ENCODE data around the gene PRRX2. TPM values are rescaled to one million over a fixed set of nuclear protein-coding genes. Genes with fewer than 3 reads are reported as not detected.

PRRX2 gene
- total RNA-seq, 2 donors from 2014 or later: 1.0 TPM; not detected in 1

DNA sequence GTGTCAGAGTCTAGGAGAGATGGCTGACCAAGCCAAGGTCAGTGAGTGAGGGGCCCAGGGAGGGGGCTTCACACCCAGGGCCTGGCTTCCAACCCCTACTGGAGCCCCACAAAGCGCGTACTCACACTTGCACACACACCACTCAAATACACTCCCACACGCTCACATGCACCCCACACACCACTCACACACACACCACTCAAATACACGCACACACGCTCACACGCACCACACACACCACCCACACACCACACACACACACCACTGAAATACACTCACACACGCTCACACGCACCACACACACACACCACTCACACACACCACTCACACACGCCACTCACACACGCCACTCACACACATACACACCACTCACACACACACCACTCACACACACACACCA, 17.8 kb upstream of the PRRX2 start:
- DNase-seq (no peak), ATAC-seq (no peak)
- H3K4me3 ChIP-seq: no peak overlapping the region
- H3K4me1 ChIP-seq: no peaks in the 10 kb centered on the region
- H3K27me3 ChIP-seq: no peaks in the 10 kb centered on the region
- H3K9me3 ChIP-seq: no peaks in the 10 kb centered on the region
- intact Hi-C loops (cut with DNase I): loop anchor here (10.0 kb wide), 1 partner anchor 147 kb away; no protein-coding TSS in a partner anchor
- no peaks in the 10 kb centered on the region for H3K36me3 ChIP-seq (replicated peaks in 1 of 2; ENCODE audit: insufficient read depth in 1 of 2, low read depth in 2 of 2)
- TF ChIP-seq POLR2A (IDR thresholded peaks at IDR 0.05): no peak
- TF ChIP-seq, protein P1, sequence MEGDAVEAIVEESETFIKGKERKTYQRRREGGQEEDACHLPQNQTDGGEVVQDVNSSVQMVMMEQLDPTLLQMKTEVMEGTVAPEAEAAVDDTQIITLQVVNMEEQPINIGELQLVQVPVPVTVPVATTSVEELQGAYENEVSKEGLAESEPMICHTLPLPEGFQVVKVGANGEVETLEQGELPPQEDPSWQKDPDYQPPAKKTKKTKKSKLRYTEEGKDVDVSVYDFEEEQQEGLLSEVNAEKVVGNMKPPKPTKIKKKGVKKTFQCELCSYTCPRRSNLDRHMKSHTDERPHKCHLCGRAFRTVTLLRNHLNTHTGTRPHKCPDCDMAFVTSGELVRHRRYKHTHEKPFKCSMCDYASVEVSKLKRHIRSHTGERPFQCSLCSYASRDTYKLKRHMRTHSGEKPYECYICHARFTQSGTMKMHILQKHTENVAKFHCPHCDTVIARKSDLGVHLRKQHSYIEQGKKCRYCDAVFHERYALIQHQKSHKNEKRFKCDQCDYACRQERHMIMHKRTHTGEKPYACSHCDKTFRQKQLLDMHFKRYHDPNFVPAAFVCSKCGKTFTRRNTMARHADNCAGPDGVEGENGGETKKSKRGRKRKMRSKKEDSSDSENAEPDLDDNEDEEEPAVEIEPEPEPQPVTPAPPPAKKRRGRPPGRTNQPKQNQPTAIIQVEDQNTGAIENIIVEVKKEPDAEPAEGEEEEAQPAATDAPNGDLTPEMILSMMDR (IDR thresholded peaks at IDR 0.05): no peak
- no peak overlapping the region for H3K27ac ChIP-seq
- WGBS, 2 donors: 81 to 82% methylated on average over 10 of the region's 10 CpGs

DNA sequence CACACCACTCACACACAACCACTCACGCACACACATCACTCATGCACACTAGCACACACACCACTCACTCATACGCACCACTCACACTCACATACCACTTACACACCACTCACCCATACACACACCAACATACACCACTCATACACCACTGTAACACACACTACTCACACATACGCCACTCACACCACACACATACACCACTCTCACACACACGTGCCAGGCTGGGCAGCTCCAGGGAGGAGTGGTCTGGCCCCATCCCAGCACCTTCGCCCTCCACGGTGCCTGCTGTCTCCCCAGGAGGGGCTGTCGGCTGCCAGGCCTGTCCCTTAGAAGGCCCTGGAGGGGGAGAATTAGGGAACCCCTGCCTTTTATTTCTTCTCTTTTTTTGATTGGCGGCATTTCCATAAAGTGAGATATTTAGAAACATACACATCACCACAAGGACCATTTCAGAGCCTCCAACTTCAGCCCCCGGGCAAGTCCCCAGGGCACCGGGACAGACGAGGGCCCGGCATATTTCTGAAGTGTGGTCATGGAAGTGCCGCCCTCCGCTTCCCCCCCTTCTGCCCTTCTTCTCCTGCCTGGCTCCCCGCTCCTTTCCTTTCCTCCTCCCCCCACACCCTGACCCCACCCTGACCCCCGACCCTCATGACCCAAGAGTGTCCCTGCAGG, 17.2 kb upstream of the PRRX2 start:
- H3K4me1 ChIP-seq: no peaks in the 10 kb centered on the region
- intact Hi-C loops (cut with DNase I): loop anchor here (10.0 kb wide), 1 partner anchor 147 kb away; no protein-coding TSS in a partner anchor
- no peaks in the 10 kb centered on the region for H3K36me3 ChIP-seq (replicated peaks in 1 of 2; ENCODE audit: insufficient read depth in 1 of 2, low read depth in 2 of 2)
- 68 to 76% methylated on average over 9 to 16 of the region's 16 CpGs for WGBS, 2 donors
- DNase-seq: no peak
- no peak for TF ChIP-seq POLR2A (IDR thresholded peaks at IDR 0.05)
- TF ChIP-seq, protein P1 (IDR thresholded peaks at IDR 0.05): no peak
- no peak overlapping the region for H3K27ac ChIP-seq
- no peaks in the 10 kb centered on the region for H3K27me3 ChIP-seq
- ATAC-seq: no peak
- no peak overlapping the region for H3K4me3 ChIP-seq
- H3K9me3 ChIP-seq: no peaks in the 10 kb centered on the region

DNA sequence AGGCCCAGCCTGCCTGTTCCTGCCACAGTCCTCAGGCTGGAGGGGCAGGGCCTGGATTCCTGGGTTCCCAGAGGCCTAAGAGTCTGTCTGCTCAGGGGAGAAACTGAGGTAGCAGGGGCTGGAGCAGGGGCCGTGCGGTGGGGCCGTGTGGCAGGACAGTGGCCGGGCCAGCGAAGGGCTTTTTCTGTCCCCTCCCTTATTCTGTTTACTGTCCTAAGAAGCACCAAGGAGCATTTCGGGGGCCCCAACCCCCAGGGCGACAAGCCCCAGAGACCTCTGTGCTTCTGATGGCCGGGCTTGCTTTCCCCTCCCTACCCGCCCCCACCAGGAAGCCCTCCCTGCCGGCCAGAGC, 16.7 kb upstream of the PRRX2 start:
- intact Hi-C loops (cut with DNase I): loop anchor here (10.0 kb wide), 1 partner anchor 146 kb away; no protein-coding TSS in a partner anchor
- Histone ChIP-seq H3K9me3 (no peaks in the 10 kb centered on the region), H3K4me3 (no peak overlapping the region), H3K36me3 (replicated peaks in 1 of 2; ENCODE audit: insufficient read depth in 1 of 2, low read depth in 2 of 2) (no peaks in the 10 kb centered on the region), H3K27me3 (no peaks in the 10 kb centered on the region), H3K27ac (no peak overlapping the region), H3K4me1 (no peaks in the 10 kb centered on the region)
- ATAC-seq: no peak
- DNase-seq: no peak
- 77 to 79% methylated on average over 7 to 9 of the region's 10 CpGs for WGBS, 2 donors
- no peak for TF ChIP-seq POLR2A (IDR thresholded peaks at IDR 0.05)

DNA sequence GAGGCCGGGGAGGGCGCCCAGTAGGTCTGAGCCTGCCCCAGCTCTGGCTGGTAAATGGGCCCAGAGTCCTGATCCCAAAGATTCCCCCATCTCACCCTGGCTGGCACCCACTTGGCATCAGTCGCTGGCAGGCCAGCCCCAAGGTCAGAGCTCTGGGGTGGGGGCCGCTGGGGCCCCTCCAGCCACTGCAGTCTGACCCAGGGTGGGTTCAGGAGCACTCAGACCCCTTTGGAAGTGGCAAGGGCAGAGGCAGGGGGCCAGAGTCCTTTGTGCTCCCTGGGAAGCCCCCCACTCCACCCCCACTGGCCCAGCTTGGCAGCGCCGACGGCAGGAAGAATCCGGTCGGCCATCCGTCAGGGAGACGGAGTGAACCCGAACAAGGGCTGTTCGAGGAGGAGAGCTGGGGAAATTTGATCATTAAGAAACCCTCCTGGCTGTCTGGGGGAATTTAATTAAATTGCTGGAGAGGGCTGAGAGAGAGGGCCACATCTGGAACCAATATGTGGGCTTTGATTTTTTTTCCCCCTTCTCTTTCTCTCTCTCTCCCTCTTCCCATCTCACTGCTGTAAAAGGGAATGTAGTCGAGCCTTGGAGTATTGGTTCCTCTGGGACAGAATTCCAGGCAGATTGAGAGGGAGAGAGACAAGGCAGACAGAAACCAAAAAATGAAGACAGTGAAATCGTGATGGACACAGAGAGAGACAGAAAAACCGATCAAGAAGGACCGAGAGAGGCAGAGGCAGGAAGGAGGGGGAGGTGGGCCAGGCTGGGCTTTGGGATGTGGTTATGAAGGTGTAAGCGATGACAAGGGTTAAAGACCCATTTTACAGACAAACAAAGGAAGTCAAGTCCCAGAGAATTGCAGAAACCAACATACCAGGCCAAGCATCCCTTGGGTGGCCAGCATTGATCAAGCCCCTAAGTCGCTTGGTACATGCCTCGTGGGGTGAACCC, 15.4 kb upstream of the PRRX2 start:
- peaks cover 3% of the 10 kb centered on the region for H3K4me1 ChIP-seq
- ATAC-seq: no peak
- no peak overlapping the region for H3K27ac ChIP-seq
- TF ChIP-seq POLR2A (IDR thresholded peaks at IDR 0.05): no peak
- TF ChIP-seq, protein P1 (IDR thresholded peaks at IDR 0.05): no peak
- no peaks in the 10 kb centered on the region for H3K27me3 ChIP-seq
- intact Hi-C loops (cut with DNase I): loop anchor here (10.0 kb wide), 2 partner anchors 125 to 145 kb away; no protein-coding TSS in a partner anchor
- no peak overlapping the region for H3K4me3 ChIP-seq
- H3K36me3 ChIP-seq (replicated peaks in 1 of 2; ENCODE audit: insufficient read depth in 1 of 2, low read depth in 2 of 2): no peaks in the 10 kb centered on the region
- DNase-seq: no peak
- no peaks in the 10 kb centered on the region for H3K9me3 ChIP-seq
- WGBS, 2 donors: 77 to 78% methylated on average over 16 to 20 of the region's 20 CpGs

DNA sequence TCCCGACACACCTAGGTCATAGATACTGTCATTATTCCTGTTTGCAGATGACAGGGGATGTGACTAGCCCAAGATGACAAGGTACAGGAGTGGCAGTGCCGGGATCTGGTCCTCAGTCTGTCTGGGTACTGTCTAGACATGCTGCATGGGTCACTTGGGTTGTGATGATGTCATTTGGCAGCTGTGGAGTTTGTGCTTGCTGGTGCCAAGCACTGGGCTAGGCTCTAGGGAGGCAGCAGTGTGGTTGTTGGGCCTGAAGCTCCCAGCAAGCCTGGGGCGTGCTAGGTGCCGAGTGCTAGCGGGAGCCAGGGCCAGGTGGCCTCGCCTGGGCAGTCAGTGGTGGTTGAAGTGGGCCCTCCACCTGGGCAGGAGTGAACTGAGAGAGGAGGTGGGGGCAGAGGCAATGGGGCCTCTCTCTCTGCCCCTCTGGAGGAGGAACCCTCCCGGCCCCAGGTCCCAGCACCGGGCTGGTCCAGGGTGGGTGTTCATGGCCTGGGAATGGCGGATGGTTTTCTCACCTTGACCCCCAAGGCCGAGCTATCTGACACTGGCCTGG, 14.7 kb upstream of the PRRX2 start:
- WGBS, 2 donors: 80 to 85% methylated on average over 2 to 10 of the region's 10 CpGs
- ATAC-seq: no peak
- intact Hi-C loops (cut with DNase I): loop anchor here (10.0 kb wide), 1 partner anchor 124 kb away; no protein-coding TSS in a partner anchor
- Histone ChIP-seq H3K4me1 (peaks cover 3% of the 10 kb centered on the region), H3K9me3 (no peaks in the 10 kb centered on the region), H3K27me3 (no peaks in the 10 kb centered on the region), H3K27ac (no peak overlapping the region), H3K4me3 (no peak overlapping the region), H3K36me3 (replicated peaks in 1 of 2; ENCODE audit: insufficient read depth in 1 of 2, low read depth in 2 of 2) (no peaks in the 10 kb centered on the region)
- DNase-seq: no peak
- no peak for TF ChIP-seq POLR2A (IDR thresholded peaks at IDR 0.05)
- TF ChIP-seq, protein P1 (IDR thresholded peaks at IDR 0.05): no peak
